ENCODE measurements around the gene EDNRB.

DNA sequence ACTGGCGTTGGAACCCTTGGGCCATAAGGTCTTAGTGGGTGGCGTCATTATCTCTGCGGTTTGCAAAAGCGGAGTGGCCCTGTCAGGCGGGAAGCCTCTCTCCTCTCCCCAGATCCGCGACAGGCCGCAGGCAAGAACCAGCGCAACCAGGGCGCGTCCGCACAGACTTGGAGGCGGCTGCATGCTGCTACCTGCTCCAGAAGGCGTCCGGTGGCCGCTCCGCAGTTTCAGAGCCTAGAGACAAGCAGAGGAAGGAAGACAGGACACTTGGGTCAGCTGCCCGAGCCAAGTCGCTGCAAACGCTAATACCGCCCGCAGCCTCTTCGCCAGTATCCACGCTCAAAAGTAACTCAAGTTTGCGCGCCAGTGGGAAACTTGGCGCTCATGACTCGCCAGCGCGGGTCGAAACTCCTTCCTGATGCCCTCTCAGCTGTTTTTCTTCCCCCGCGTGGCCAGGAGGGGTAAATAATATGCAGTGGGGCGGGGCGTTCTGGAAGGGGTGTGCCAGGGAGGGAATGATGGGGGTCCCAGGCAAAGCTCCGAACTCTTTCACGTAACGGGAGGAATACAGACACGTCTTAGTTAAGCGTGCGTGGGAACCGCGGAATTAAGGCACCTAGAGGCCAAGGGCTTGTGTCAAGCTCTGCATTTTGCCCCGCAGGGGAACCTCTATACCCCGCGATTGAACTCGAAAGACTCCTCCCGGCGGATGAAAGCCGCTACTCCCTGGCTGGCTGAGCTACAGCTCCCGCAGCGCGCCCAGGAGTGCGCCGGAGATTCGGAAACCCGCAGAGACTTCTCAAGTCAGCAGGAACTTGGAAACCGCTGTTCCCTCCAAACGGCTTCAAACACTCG, at the start of gene EDNRB:
- TF ChIP-seq POLR2A (IDR thresholded peaks at IDR 0.05), result peak in 1 of 4 donors; percentile 16
- TF ChIP-seq, protein P1, sequence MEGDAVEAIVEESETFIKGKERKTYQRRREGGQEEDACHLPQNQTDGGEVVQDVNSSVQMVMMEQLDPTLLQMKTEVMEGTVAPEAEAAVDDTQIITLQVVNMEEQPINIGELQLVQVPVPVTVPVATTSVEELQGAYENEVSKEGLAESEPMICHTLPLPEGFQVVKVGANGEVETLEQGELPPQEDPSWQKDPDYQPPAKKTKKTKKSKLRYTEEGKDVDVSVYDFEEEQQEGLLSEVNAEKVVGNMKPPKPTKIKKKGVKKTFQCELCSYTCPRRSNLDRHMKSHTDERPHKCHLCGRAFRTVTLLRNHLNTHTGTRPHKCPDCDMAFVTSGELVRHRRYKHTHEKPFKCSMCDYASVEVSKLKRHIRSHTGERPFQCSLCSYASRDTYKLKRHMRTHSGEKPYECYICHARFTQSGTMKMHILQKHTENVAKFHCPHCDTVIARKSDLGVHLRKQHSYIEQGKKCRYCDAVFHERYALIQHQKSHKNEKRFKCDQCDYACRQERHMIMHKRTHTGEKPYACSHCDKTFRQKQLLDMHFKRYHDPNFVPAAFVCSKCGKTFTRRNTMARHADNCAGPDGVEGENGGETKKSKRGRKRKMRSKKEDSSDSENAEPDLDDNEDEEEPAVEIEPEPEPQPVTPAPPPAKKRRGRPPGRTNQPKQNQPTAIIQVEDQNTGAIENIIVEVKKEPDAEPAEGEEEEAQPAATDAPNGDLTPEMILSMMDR (IDR thresholded peaks at IDR 0.05), result peak in 2 of 6 experiments; percentile 4 to 23
